ENCODE measurements around the gene LRFN4. TPM values are rescaled to one million over a fixed set of nuclear protein-coding genes. Genes with fewer than 3 reads are reported as not detected.

Gene LRFN4
- total RNA-seq, 1 experiment from 2014 or later, result 70.3 TPM

- DNase-seq (ENCODE audit: low spot score) (no peak), ATAC-seq (no peak)
- Mint-ChIP-seq H3K27me3 (ENCODE audit: low read depth) (no peaks in the 10 kb centered on the region), H3K27ac (peak overlapping the region; percentile 47), H3K4me1 (peaks cover 20% of the 10 kb centered on the region), H3K9me3 (no peaks in the 10 kb centered on the region), H3K4me3 (no peak overlapping the region; the same call in 1 of the 2 replicates), H3K36me3 (peaks cover 14% of the 10 kb centered on the region)
- POLR2A ChIA-PET, result interaction anchor here (0.7 kb wide), 1 partner anchor 1234 kb away, joined by 6 read pairs; no protein-coding TSS in a partner anchor
- CTCF ChIA-PET, result interaction anchor here (0.6 to 0.8 kb wide), 2 partner anchors 11 to 135 kb away, joined by 3 to 4 read pairs; no protein-coding TSS in a partner anchor
- TF ChIP-seq ATF2 (CRISPR knock-in tag; IDR thresholded peaks at IDR 0.05; ENCODE audit: borderline replicate concordance, low read depth) (no peak), ZSCAN18 (CRISPR knock-in tag; IDR thresholded peaks at IDR 0.05) (no peak), MYBL2 (CRISPR knock-in tag; IDR thresholded peaks at IDR 0.05) (no peak), ZNF425 (CRISPR knock-in tag; conservative IDR thresholded peaks at IDR 0.05) (no peak), E2F5 (CRISPR knock-in tag; IDR thresholded peaks at IDR 0.05) (no peak), JAZF1 (CRISPR knock-in tag; IDR thresholded peaks at IDR 0.05) (no peak), FOXK1 (CRISPR knock-in tag; IDR thresholded peaks at IDR 0.05) (no peak), HMGA2 (CRISPR knock-in tag; IDR thresholded peaks at IDR 0.05) (no peak), AFF4 (CRISPR knock-in tag; IDR thresholded peaks at IDR 0.05; ENCODE audit: borderline replicate concordance) (no peak), ZBTB21 (CRISPR knock-in tag; IDR thresholded peaks at IDR 0.05; ENCODE audit: borderline replicate concordance) (no peak), FOXJ3 (CRISPR knock-in tag; IDR thresholded peaks at IDR 0.05; ENCODE audit: borderline replicate concordance) (no peak), ELF4 (CRISPR knock-in tag; IDR thresholded peaks at IDR 0.05; ENCODE audit: low read depth) (no peak), ZNF317 (CRISPR knock-in tag; IDR thresholded peaks at IDR 0.05; ENCODE audit: borderline replicate concordance, low read depth) (no peak), TP53 (CRISPR knock-in tag; IDR thresholded peaks at IDR 0.05) (no peak), STAT6 (CRISPR knock-in tag; conservative IDR thresholded peaks at IDR 0.05; ENCODE audit: low read depth) (no peak), ZNF281 (CRISPR knock-in tag; IDR thresholded peaks at IDR 0.05) (no peak), HMGXB4 (CRISPR knock-in tag; IDR thresholded peaks at IDR 0.05) (no peak)
These were observed 16.4 kb upstream of the LRFN4 start for GRCh38 chr11:66840317-66841091.

Measured in WTC11 (cell line).